Measurements from ENCODE around the gene GRIP2. TPM values are rescaled to one million over a fixed set of nuclear protein-coding genes. Genes with fewer than 3 reads are reported as not detected.

Gene GRIP2
- total RNA-seq, 1 experiment from 2014 or later = not detected

- H3K4me1 Mint-ChIP-seq (ENCODE audit: insufficient read depth, unreplicated experiment) = no peaks in the 10 kb centered on the region
- ChIA-PET POLR2A (no interaction called here), CTCF (interaction anchor here (0.5 kb wide), 1 partner anchor 14 kb away, joined by 3 read pairs; no protein-coding TSS in a partner anchor)
- DNase-seq (ENCODE audit: unreplicated experiment) = no peak
- no peaks in the 10 kb centered on the region for H3K9me3 Mint-ChIP-seq (ENCODE audit: unreplicated experiment)
- no peak overlapping the region for H3K27ac Mint-ChIP-seq (ENCODE audit: low read depth, unreplicated experiment)
- intact Hi-C loops (cut with micrococcal nuclease) = no loop called here
- TF ChIP-seq CTCF (IDR thresholded peaks at IDR 0.05; ENCODE audit: unreplicated experiment) = no peak
- no TSS peak for BruUV-seq (replicated peaks)
- H3K36me3 Mint-ChIP-seq (ENCODE audit: insufficient read depth, unreplicated experiment) = no peaks in the 10 kb centered on the region
- H3K4me3 Mint-ChIP-seq (ENCODE audit: unreplicated experiment) = no peak overlapping the region
- peaks cover 41% of the 10 kb centered on the region for H3K27me3 Mint-ChIP-seq (ENCODE audit: insufficient read depth, unreplicated experiment)
Observed at GRCh38 chr3:14522768-14523167, 17.4 kb downstream of the GRIP2 start.

- H3K36me3 Mint-ChIP-seq (ENCODE audit: insufficient read depth, unreplicated experiment) = no peaks in the 10 kb centered on the region
- H3K4me1 Mint-ChIP-seq (ENCODE audit: insufficient read depth, unreplicated experiment) = no peaks in the 10 kb centered on the region
- ChIA-PET CTCF (interaction anchor here (1.0 kb wide), 1 partner anchor 399 kb away, joined by 3 read pairs; no protein-coding TSS in a partner anchor), POLR2A (no interaction called here)
- no peak for DNase-seq (ENCODE audit: unreplicated experiment)
- intact Hi-C loops (cut with micrococcal nuclease) = no loop called here
- H3K27me3 Mint-ChIP-seq (ENCODE audit: insufficient read depth, unreplicated experiment) = peaks cover 36% of the 10 kb centered on the region
- TF ChIP-seq CTCF (IDR thresholded peaks at IDR 0.05; ENCODE audit: unreplicated experiment) = no peak
- no TSS peak for BruUV-seq (replicated peaks)
- H3K9me3 Mint-ChIP-seq (ENCODE audit: unreplicated experiment) = no peaks in the 10 kb centered on the region
- H3K4me3 Mint-ChIP-seq (ENCODE audit: unreplicated experiment) = no peak overlapping the region
- H3K27ac Mint-ChIP-seq (ENCODE audit: low read depth, unreplicated experiment) = no peak overlapping the region
Observed at GRCh38 chr3:14522129-14522691, 17.9 kb downstream of the GRIP2 start.

- no peak for TF ChIP-seq CTCF (IDR thresholded peaks at IDR 0.05; ENCODE audit: unreplicated experiment)
- no peak for DNase-seq (ENCODE audit: unreplicated experiment)
- CTCF ChIA-PET = interaction anchor here (1.0 to 3.4 kb wide), 2 partner anchors 13 to 399 kb away, joined by 3 to 27 read pairs; no protein-coding TSS in a partner anchor
- Mint-ChIP-seq H3K27ac (ENCODE audit: low read depth, unreplicated experiment) (no peak overlapping the region), H3K4me3 (ENCODE audit: unreplicated experiment) (no peak overlapping the region), H3K9me3 (ENCODE audit: unreplicated experiment) (no peaks in the 10 kb centered on the region), H3K36me3 (ENCODE audit: insufficient read depth, unreplicated experiment) (no peaks in the 10 kb centered on the region), H3K4me1 (ENCODE audit: insufficient read depth, unreplicated experiment) (no peaks in the 10 kb centered on the region), H3K27me3 (ENCODE audit: insufficient read depth, unreplicated experiment) (peaks cover 30% of the 10 kb centered on the region)
- POLR2A ChIA-PET = no interaction called here
- intact Hi-C loops (cut with micrococcal nuclease) = no loop called here
- no TSS peak for BruUV-seq (replicated peaks)
Observed at GRCh38 chr3:14521611-14522010, 18.5 kb downstream of the GRIP2 start.

GRCh38 chr3:14520967-14521366 is 19.2 kb downstream of the GRIP2 start:
- ChIA-PET CTCF (interaction anchor here (3.4 kb wide), 1 partner anchor 12 kb away, joined by 27 read pairs; no protein-coding TSS in a partner anchor), POLR2A (no interaction called here)
- Mint-ChIP-seq H3K36me3 (ENCODE audit: insufficient read depth, unreplicated experiment) (no peaks in the 10 kb centered on the region), H3K4me3 (ENCODE audit: unreplicated experiment) (no peak overlapping the region), H3K27ac (ENCODE audit: low read depth, unreplicated experiment) (no peak overlapping the region), H3K9me3 (ENCODE audit: unreplicated experiment) (no peaks in the 10 kb centered on the region), H3K27me3 (ENCODE audit: insufficient read depth, unreplicated experiment) (peaks cover 25% of the 10 kb centered on the region), H3K4me1 (ENCODE audit: insufficient read depth, unreplicated experiment) (no peaks in the 10 kb centered on the region)
- intact Hi-C loops (cut with micrococcal nuclease) = no loop called here
- no TSS peak for BruUV-seq (replicated peaks)
- no peak for TF ChIP-seq CTCF (IDR thresholded peaks at IDR 0.05; ENCODE audit: unreplicated experiment)
- no peak for DNase-seq (ENCODE audit: unreplicated experiment)

Data from MCF 10A (cell line).